ENCODE data around the gene FGB. TPM values are rescaled to one million over a fixed set of nuclear protein-coding genes. Genes with fewer than 3 reads are reported as not detected.

Gene FGB
- polyA plus RNA-seq, 2 of the 4 experiments (the other 2 are of a cell fraction), result 13.8 to 169 TPM

DNA sequence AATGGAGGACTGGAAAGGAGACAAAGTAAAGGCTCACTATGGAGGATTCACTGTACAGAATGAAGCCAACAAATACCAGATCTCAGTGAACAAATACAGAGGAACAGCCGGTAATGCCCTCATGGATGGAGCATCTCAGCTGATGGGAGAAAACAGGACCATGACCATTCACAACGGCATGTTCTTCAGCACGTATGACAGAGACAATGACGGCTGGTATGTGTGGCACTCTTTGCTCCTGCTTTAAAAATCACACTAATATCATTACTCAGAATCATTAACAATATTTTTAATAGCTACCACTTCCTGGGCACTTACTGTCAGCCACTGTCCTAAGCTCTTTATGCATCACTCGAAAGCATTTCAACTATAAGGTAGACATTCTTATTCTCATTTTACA lies 6.8 kb downstream of the FGB start:
- no peak for DNase-seq (ENCODE audit: low read depth in 1 of 2, low spot score in 1 of 2)
- Histone ChIP-seq H3K4me3 (no peak overlapping the region), H3K9me3 (no peaks in the 10 kb centered on the region), H3K4me2 (peak overlapping the region; percentile 63), H3K27ac (peak overlapping the region; percentile 37 to 50; a peak in 3 of 6 replicates), H3K4me1 (peaks cover 40% of the 10 kb centered on the region)
- ChIA-PET POLR2A (no interaction called here), CTCF (interaction anchor here (0.7 to 2.1 kb wide), 3 partner anchors 10 to 49 kb away, joined by 3 to 14 read pairs (median 8); partner anchors contain the start of gene PLRG1)
- ATAC-seq, result no peak
- TF ChIP-seq KDM5A (IDR thresholded peaks at IDR 0.05), result no peak
- TF ChIP-seq CHD4 (IDR thresholded peaks at IDR 0.05; ENCODE audit: borderline replicate concordance), result no peak
- TF ChIP-seq MAZ (IDR thresholded peaks at IDR 0.05; ENCODE audit: borderline replicate concordance, low read depth, low read length), result no peak
- no peak for TF ChIP-seq JUN (IDR thresholded peaks at IDR 0.05)
- no peak for TF ChIP-seq ZNF302 (CRISPR knock-in tag; IDR thresholded peaks at IDR 0.05)
- TF ChIP-seq, protein P1, sequence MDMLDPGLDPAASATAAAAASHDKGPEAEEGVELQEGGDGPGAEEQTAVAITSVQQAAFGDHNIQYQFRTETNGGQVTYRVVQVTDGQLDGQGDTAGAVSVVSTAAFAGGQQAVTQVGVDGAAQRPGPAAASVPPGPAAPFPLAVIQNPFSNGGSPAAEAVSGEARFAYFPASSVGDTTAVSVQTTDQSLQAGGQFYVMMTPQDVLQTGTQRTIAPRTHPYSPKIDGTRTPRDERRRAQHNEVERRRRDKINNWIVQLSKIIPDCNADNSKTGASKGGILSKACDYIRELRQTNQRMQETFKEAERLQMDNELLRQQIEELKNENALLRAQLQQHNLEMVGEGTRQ (IDR thresholded peaks at IDR 0.05), result no peak
- no peak for TF ChIP-seq MYC (IDR thresholded peaks at IDR 0.05; ENCODE audit: borderline replicate concordance, low read length)
- no peak for TF ChIP-seq CBX2 (IDR thresholded peaks at IDR 0.05; ENCODE audit: borderline replicate concordance, low read depth)
- no peak for TF ChIP-seq MAFK (IDR thresholded peaks at IDR 0.05; ENCODE audit: partially characterized antibody)
- TF ChIP-seq ZC3H11A (IDR thresholded peaks at IDR 0.05), result no peak
- no peak for TF ChIP-seq EP300 (IDR thresholded peaks at IDR 0.05)
- TF ChIP-seq PHF8 (IDR thresholded peaks at IDR 0.05; ENCODE audit: borderline replicate concordance, low read depth), result no peak
- TF ChIP-seq KDM1A (IDR thresholded peaks at IDR 0.05; ENCODE audit: low read depth), result no peak
- no peak for TF ChIP-seq SMC3 (IDR thresholded peaks at IDR 0.05)
- 85% methylated on average over 5 of the region's 5 CpGs for WGBS (ENCODE audit: missing lambda C conversion rate)
- FAIRE-seq, result no peak

DNA sequence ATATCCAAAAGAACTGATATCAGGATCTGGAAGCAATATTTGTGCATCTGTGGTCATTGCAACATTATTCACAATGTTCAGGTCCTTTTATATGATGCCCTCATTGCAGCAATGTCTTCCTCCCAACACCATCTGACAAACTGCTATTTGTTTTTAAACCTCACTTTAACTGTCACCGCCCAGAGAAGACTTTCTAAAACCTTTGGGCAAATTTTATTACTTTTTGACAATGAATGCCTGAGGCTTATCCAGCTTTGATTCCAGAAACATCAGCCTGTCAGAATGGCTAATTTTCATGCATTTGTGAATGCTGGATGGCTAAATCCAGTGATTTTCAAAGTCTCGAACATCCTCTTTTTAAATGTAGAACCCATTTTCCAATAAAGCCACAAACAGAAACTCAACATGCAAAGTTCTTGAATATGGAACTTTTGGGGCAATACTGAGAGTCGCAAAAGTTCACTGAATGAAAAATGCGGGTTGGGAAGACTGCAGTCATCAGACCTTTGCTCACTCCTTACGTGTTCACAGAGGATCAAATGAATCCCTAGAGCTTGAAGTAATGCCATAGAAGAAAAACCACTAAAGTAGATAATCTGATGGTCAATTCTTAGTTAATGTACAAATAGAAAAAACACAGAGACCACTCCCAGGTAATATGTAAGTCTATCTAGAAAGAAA lies 10.5 kb downstream of the FGB start:
- Histone ChIP-seq H3K9me3 (no peaks in the 10 kb centered on the region), H3K4me2 (no peak overlapping the region), H3K4me3 (no peak overlapping the region), H3K27ac (no peak overlapping the region), H3K4me1 (peaks cover 38% of the 10 kb centered on the region)
- TF ChIP-seq EHF (CRISPR knock-in tag; IDR thresholded peaks at IDR 0.05) (no peak), GATA3 (IDR thresholded peaks at IDR 0.05; ENCODE audit: borderline replicate concordance) (no peak), RNF2 (IDR thresholded peaks at IDR 0.05; ENCODE audit: borderline replicate concordance, low read depth) (no peak), CBX2 (IDR thresholded peaks at IDR 0.05; ENCODE audit: borderline replicate concordance, low read depth) (no peak), FOSL2 (IDR thresholded peaks at IDR 0.05) (no peak), FOSL2 (CRISPR knock-in tag; IDR thresholded peaks at IDR 0.05) (no peak), BHLHE40 (IDR thresholded peaks at IDR 0.05; ENCODE audit: low read depth, low read length) (no peak), ESRRA (IDR thresholded peaks at IDR 0.05; ENCODE audit: borderline replicate concordance, low read length) (no peak), EP300 (IDR thresholded peaks at IDR 0.05) (no peak)
- TF ChIP-seq, protein P2, sequence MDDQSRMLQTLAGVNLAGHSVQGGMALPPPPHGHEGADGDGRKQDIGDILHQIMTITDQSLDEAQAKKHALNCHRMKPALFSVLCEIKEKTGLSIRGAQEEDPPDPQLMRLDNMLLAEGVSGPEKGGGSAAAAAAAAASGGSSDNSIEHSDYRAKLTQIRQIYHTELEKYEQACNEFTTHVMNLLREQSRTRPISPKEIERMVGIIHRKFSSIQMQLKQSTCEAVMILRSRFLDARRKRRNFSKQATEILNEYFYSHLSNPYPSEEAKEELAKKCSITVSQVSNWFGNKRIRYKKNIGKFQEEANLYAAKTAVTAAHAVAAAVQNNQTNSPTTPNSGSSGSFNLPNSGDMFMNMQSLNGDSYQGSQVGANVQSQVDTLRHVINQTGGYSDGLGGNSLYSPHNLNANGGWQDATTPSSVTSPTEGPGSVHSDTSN (IDR thresholded peaks at IDR 0.05), result no peak
- TF ChIP-seq, protein P3, sequence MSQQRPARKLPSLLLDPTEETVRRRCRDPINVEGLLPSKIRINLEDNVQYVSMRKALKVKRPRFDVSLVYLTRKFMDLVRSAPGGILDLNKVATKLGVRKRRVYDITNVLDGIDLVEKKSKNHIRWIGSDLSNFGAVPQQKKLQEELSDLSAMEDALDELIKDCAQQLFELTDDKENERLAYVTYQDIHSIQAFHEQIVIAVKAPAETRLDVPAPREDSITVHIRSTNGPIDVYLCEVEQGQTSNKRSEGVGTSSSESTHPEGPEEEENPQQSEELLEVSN (IDR thresholded peaks at IDR 0.05; ENCODE audit: borderline replicate concordance, low read depth), result no peak
- TF ChIP-seq, protein P4, sequence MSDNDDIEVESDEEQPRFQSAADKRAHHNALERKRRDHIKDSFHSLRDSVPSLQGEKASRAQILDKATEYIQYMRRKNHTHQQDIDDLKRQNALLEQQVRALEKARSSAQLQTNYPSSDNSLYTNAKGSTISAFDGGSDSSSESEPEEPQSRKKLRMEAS (IDR thresholded peaks at IDR 0.05), result no peak
- TF ChIP-seq, protein P5, sequence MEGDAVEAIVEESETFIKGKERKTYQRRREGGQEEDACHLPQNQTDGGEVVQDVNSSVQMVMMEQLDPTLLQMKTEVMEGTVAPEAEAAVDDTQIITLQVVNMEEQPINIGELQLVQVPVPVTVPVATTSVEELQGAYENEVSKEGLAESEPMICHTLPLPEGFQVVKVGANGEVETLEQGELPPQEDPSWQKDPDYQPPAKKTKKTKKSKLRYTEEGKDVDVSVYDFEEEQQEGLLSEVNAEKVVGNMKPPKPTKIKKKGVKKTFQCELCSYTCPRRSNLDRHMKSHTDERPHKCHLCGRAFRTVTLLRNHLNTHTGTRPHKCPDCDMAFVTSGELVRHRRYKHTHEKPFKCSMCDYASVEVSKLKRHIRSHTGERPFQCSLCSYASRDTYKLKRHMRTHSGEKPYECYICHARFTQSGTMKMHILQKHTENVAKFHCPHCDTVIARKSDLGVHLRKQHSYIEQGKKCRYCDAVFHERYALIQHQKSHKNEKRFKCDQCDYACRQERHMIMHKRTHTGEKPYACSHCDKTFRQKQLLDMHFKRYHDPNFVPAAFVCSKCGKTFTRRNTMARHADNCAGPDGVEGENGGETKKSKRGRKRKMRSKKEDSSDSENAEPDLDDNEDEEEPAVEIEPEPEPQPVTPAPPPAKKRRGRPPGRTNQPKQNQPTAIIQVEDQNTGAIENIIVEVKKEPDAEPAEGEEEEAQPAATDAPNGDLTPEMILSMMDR (IDR thresholded peaks at IDR 0.05), result no peak
- no peak for DNase-seq (ENCODE audit: low read depth in 1 of 2, low spot score in 1 of 2)
- WGBS (ENCODE audit: missing lambda C conversion rate), result 85% methylated on average over 5 of the region's 5 CpGs
- ChIA-PET CTCF (no interaction called here), POLR2A (no interaction called here)
- no peak for FAIRE-seq
- no peak for ATAC-seq

All from A549 (cell line).